ENCODE data around the gene ADCY3.
A peak's percentile ranks its signal among the peaks of the same experiment; 100 is the strongest.

The ADCY3 gene

DNA sequence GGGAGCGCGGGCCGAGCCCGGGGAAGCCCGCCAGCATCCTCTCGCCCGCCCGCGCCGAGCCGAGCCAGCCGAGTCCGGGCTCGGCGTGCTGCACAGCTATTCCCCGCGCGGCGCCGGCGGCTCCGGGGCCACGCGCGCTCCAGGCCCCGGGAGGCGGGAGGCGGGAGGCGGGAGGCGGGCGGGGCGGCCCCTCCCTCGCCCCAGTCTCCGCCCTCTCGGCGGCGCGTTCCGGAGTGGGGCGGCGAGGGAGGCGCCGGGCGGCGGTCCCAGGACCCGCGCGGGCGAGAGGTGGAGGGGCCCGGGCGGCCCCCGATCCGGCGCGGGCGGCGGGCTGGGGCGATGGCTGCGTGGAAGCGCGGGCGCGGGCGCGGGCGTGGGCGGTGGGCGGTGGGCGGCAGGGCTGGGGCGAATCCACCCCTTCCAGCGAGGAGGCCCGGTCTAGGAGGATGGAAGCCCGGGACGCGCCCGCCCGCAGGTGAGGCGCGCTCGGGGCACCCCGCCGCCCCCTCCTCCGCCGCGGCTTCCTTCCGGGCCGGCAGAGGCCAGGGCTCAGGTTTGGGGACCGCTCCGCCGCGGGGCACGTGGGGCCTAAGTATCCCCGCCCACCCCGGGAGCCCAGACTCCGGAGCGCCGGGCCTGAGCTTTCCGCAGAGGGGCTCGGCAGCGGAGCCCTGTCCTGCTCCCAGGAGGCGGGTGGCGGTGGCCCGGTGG, at the start of gene ADCY3:
ADCY3 (minus strand) TSS at position 140 of the 711 bp plus-strand sequence. CDS start 1,250 bp downstream, outside the sequence.
- DNase-seq (ENCODE audit: low read depth in 2 of 2): peak; percentile 33 to 49

DNA sequence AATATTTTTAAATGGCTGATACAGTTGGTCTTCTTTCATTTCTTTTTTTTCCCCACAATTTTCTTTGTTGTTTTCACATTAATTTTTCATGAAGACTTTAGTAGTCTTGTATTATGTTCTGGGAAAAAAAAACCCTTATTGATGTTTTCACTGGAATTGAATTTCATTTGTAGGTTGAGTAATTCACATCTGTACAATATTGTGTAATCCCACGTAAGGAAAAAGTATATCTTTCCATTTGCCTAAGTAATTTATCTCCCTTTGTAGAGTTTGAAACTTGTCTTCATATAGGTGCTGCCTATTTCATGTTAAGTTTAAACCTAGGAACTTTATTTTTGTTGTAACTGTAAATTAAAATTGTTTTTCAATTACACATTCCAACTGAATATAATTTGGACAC, 49.7 kb upstream of the ADCY3 start:
- no peak for DNase-seq (ENCODE audit: low read depth in 2 of 2)

DNA sequence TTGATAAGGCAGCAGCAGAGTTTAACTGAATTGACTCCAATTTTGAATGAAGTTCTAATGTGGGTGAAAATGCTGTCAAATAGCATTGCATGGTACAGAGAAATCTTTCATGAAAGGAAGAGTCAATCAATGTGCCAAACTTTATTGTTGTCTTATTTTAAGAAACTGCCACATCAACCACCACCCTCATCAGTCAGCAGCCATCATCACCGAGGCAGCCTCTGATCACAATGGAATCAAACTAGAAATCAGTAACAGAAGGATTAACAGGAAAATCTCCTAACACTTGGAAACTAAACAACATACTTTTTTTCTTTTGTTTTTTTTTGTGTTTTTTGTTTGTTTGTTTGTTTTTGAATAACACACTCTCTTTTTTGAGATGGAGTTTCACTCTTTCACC, 41.9 kb upstream of the ADCY3 start:
- DNase-seq (ENCODE audit: low read depth in 2 of 2): no peak

DNA sequence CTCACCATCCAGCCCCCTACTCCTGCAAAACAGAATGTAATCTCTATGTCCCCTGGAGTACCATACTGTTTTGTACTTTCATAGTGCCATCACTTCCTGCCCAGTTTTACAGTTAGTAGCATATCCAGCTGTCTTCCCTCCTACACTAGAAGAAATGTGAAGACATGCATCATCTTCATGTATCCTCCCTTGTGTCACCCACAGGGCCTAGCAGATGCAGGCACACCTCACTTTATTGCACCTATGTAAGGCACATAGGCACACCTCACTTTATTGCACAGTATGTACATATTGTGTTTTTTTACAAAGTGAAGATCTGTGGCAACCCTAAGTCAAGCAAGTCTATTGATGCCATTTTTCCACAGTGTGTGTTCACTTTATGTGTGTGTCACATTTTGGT, 39.7 kb upstream of the ADCY3 start:
- no peak for DNase-seq (ENCODE audit: low read depth in 2 of 2)

DNA sequence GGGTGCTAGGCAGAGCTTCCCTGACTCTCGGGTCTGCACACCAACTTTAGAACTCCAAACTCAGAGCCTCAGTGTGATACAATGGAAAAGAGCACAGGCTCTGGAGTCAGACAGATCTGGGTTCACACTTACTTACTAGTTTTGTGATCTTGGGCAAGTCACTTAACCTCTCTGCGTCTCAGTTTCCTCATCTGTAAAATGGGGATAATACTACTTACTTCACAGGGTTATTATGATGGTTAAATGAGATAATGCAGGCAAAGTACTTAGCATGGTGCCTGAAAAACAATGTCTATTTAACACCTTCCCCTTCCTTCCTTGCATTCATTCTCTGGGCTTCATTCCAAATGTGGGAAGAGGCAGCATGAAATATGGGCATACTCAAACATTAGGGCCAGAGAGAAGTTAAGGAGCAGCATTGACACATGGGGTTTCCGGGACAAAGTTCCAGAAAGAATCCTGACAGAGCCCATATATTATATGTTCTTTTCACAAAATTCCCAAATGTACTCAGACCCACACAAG, 38.4 kb upstream of the ADCY3 start:
- no peak for DNase-seq (ENCODE audit: low read depth in 2 of 2)

DNA sequence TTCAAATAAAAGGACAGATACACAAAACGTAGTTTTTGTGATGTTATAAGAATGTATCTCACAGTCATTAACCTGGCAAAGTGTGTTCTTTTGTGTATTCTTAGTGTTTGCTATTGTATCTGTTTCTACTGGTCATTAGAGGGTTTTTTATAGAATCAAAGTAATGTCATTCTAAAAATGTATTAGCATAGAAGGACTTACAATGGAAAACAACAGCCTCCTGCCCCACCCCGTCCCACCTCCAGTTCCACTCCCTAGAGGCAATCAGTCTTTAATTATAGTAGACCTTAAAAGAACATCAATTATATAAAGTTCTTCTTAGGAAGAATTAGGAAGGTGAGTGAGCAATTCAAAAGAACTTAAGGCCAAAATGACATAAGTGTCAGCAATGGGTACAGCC, 37.9 kb upstream of the ADCY3 start:
- no peak for DNase-seq (ENCODE audit: low read depth in 2 of 2)

DNA sequence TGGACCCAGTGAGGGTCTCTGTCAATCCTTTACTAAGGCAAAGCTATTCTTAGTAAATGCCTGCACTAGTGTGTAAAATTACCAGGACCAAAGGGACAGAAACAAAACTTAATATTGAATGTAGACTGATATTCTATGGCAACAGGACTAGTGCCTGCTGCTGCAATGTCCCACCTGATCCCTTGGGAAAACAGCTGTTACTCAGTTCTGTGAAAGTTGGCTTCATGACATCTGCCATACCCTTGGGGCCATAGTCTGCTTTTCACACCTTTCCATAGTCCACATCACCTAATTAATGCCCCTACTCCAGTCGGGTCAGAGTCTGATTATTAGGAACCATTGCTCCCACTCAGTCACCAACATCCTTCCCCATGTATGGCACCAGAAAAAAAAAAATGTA, 37.2 kb upstream of the ADCY3 start:
- DNase-seq (ENCODE audit: low read depth in 2 of 2): no peak

DNA sequence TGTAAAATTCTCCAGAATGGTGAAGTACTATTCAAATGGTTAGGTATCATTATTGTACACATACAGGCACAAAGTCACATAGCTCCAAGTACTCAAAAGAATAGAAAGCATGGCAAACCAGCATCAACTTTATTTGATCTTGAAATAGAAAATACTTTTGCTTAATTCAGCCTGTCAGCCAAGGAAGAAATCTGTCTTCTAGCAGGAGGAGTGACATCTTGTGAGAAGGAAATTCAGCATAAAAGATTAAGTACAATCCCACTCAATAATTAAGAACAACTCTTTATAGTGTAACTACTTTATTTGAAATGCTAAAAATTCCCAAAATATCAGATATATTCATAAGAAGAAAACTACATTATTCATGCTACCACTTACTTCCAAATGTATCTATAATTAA, 35.9 kb upstream of the ADCY3 start:
- no peak for DNase-seq (ENCODE audit: low read depth in 2 of 2)

DNA sequence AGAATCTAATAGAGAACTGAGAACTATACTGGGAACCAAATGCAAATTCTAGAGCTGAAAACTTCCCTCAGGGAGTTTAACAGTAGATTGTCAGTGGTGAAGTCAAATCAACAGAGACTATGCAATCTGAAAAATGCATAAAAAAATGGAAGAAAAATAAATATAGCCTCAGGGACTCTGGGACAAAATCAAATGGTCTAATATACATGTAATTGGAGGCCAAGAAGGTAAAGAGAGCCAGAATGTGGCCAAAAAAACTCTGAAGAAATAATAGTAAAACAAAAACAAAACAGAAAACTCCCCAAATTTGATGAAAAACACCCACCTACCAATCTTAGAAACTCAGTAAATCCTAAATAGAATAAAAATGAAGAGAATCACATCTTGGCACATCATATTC, 35.2 kb upstream of the ADCY3 start:
- DNase-seq (ENCODE audit: low read depth in 2 of 2): no peak

DNA sequence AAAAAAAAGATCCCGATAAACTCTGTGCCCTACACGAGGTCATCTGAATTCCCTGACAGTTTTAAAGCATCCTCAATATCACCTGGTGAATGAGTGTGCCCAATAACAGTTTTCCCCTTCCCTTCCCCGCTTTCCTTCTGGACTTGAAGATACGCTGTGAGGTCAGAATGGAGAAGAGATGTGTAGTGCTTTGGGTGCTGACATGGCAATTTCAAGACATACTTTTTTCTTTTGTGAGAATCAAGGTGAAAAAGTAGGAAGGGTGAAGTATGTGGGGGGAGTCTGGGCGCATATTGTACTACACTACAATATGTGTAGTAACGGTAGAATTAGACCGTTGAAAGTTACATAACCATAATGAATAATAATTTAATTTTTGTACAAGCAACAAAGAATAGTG, 30.1 kb upstream of the ADCY3 start:
- DNase-seq (ENCODE audit: low read depth in 2 of 2): no peak

DNA sequence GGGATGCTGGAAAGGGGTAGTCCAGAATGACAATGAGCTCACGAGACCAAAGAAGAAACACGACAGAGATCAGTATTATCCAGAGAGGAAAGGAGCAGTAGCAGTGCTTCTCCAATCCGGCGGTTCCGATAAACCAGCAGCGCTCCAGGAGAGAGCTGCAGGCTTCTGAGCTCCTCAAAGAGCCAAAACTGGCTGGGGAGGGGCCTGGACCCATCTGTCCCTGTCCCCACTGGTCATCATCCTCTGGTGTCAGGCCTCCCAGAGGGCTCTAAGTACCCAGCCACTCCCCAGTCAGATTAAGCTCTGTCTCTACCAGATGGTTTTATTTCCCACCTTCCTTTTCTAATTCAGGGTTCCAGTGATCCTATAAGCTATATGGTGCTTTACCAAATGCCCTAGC, 28.5 kb upstream of the ADCY3 start:
- no peak for DNase-seq (ENCODE audit: low read depth in 2 of 2)

DNA sequence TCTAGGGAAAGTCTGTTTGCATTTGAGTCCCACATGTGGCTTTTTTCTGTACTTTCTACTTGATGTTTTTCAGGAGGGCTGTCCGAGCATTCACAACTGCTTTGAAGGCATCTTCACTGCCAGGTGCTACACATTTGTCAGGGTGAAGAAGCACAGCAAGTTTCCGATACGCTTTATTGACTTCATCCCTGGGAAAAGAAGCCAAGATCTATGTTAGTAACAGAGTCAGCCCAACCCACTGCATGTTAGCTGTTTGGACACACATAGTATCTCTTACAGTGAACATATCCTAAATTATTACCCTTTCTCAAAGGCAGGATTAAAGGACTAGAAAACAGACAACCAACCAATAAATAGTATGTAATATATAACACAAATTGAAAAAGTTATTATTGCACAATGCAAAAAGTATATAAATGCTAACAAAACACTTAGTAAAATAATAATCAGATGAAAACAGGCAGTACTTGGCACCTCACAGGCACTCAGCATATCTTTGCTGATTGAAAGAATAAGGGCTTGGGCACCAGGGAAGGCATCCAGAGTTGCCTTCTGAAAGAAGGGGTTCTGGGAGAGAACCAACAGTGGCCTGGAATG, 27.6 kb upstream of the ADCY3 start:
- no peak for DNase-seq (ENCODE audit: low read depth in 2 of 2)

DNA sequence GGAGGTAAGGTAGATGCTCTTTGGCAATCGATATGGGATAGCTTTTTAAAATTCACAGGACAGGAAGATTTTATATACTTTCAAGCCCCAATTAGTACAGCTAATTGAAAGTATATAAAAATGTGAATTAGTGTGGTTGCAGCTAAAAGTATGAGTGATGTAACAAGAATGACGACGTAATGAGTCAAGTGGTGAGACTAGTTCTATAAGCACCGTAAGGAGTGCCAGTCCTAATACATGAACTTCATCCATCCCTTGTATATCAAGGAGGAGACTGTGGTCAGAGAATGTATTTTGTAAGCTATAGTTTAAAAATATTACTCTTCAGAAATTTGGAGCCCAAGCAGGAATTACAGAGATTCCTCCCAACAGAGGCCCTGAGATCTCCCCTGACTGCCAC, 25.9 kb upstream of the ADCY3 start:
- no peak for DNase-seq (ENCODE audit: low read depth in 2 of 2)

DNA sequence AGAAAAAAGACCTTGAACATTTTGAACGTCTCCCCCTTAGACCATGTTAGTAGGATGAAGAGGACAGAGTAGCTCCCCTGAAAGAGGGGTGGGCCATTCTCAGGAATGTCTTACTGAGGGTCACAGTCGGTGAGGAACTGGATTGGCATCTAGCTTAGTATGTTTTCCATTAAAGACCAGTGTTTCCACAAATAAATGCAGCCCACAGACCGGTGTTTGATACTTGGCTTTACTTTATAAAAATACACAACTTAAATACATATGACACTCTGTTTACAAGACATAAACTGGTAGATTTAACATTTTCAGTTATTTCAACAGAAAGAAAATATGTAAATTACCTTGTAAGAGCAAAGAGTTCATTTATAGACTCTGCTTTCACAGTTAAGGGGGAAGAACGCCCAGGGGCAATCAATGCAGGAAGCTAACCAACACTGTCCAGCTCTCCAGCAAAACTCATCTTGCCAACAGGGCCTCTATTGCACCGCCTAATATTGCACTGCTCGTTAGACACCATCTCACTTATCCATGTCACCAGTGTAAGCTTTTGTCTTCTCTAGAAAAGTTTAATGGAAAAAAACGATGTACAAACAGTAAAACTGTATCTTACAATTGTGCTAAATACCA, 23.5 kb upstream of the ADCY3 start:
- no peak for DNase-seq (ENCODE audit: low read depth in 2 of 2)

DNA sequence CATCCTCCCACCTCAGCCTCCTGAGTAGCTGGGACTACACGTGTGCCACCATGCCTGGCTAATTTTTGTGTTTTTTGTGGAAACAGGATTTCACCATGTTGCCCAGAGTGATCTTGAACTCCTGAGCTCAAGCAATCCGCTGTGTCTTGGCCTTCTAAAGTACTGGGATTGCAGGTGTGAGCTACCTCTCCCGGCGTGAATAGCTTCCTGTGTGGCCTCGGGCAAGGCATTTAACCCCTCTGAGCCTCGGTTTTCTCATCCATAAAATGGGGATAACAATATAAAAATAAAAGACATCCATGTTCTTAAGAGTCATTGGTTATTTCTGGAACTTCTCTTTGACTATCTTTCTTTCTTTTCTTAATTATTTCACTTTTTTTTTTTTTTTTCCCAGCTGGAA, 19.3 kb upstream of the ADCY3 start:
- no peak for DNase-seq (ENCODE audit: low read depth in 2 of 2)

DNA sequence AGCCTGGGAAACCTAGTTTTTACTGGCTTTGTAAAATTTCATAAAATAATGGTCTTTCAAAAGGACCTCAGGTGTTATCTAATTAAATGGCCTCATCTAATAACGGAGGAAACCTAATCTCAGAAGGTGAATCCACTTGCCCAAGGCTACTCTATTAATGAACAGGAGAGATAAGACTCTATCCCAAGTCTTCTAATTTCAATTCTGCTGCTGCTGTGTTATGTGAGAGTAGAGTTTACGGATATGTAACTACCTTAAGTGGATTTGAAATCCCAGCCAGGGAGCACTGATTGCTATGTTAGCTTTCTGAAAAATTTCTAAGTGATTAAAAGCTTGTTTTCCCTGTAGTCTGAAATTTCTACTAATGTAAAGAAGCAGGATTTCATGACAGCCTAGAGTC, 17.2 kb upstream of the ADCY3 start:
- no peak for DNase-seq (ENCODE audit: low read depth in 2 of 2)

DNA sequence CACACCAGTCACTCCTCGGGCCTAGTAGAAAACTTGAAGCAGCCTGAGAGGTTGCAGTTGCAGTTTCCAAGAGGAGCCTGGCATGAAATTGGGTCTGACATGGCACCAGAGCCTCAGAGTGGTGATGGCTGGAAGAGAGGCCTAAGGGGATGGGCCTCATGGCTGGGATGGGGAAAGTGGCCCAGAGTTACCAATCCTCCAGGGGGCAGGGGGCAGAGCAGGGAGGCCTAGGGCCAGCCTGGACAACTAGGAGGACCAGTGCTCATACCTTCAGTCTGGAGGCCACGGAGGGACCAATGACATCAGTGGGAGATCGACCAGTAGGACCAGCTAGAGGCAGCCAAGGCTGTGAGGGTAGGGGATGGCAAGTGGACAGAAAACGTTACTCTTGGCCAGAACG, 15.1 kb upstream of the ADCY3 start:
- DNase-seq (ENCODE audit: low read depth in 2 of 2): no peak

DNA sequence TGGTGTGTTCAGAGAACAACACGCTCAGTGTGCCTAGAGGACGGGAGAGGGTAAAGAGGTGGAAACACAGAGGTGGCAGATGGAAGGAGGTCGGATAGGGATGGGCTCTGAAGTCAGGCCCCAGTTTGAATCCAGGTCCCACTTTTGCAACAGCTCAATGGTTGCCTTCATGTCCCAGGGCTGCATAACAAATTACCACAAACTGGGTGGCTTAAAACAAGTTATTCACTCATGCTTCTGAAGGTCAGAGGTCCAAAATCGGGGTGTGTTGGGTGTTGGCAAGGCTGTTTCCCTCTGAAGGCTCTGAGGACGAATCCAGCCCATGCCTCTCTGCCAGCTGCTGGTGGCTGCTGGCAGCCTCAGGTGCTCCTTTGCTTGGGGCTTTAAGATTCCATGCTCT, 12.7 kb upstream of the ADCY3 start:
- DNase-seq (ENCODE audit: low read depth in 2 of 2): no peak

DNA sequence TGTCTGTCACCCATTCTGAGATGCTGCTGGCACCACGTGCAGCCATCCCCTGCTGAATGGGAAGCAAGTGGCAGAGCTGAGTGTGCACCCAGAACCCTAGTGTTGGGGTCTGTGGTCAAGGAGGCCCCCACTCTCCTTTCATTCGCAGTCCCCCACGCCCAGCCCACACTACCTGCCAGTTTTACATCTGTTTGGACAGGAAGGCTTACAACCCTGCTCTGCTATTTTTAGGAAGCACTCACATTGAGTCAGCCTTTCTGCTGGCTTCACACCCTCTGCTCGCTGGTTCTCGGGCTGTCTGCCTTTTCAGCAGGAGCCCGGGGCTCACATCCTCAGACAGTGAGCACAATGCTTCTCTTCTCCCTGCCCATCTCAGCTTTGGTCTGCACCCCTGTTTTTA, 10.7 kb upstream of the ADCY3 start:
- DNase-seq (ENCODE audit: low read depth in 2 of 2): no peak

DNA sequence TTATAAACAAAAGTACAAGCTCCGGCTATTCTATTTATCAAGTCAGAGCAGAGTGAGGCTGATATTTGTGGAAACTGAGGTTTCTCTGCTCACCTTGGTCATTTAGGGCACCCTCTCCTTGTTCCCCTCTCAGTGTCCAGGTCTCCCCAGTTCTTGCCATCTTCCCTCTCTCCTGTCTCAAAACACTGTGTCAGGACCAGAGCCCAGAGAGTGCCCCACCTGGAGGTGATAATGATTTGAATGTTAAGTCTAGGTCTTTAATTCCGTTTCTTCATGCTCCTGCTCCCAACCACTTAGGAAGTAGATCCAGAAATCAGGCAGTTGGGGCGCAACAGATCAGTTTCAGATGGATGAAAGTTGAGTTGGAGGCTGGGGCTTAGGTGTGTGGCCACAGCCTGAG, 9.2 kb upstream of the ADCY3 start:
- no peak for DNase-seq (ENCODE audit: low read depth in 2 of 2)

DNA sequence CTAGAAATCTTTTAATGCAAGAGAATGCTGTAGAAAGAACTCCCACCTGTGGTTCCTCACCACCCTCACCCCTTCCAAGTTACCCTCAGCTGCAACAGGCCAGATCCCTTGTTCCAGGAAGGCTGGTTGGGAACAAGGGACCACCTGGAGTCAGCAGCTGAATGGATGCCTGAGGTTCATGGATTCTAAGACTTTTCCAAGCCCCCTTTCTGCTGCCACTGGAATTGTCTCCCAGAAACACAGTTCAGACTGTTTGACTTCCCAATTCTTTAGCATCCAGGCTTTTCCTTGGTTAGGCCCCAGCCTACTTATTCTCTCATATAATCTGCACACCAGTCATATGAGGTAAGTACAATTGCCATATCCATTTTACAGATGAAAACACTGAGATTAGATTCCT, 8.0 kb upstream of the ADCY3 start:
- no peak for DNase-seq (ENCODE audit: low read depth in 2 of 2)

DNA sequence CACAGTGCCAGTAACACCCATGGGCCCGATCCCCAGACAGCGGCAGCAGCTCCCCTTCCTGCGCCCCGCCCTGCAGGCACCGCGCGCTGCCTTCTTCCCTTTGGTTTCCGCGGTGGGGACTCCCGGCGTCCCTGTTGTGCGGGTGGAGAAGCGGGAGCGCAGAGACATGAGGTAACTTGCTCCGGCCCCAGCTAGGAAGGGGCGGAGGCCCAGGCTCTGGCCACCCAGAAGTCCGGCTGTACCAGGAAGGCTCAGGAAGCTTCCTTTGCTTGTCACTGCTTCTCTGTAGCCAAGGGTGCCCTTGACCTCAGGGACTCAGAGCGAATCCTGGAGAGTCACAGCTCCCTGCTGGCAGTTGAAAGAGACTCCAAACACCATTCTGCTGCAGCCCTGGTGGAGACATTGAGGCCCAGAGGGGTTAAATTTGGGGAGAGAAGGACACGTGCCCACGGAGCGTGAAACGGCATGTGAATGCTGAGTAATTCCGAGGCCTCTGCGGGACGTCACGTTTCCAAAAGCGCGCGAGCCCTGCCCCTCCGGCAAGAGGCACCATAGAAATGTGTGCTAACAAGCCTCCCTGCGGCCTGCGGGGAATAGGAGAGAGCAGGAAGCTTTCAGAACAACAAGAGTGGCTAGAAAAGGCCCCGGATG, 6.7 kb upstream of the ADCY3 start:
- peak in 1 of 2 donors; percentile 37 for DNase-seq (ENCODE audit: low read depth in 2 of 2)

DNA sequence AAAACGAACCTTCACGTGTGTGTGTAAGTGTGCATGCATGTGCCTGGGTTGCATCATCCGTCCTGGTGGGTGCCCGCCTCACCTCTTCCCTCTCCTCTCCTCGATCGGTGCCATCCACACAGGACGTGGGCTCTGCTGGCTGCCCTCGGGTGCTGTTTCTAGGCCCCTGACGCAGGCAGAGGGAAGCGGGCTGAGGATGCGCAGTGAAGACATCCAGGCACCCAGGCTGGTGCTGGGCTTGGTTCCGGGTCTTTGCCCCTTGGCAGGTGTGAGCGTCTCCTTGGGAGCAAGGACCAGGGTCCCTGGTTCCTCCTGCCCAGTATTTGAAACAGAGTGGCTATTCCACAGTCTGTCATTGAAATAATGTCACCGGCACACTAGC, 6.2 kb upstream of the ADCY3 start:
- no peak for DNase-seq (ENCODE audit: low read depth in 2 of 2)
